Activated CD4-positive, CD25-positive, alpha-beta regulatory T cell treated with anti-CD3 and anti-CD28 coated beads, Interleukin-2, amount 50 U/mL, for 72 hours (primary cell): ENCODE measurements around the gene TAB2.
"Not testable (repeated sequence)": the region's sequence is repeated elsewhere in the genome, so short reads cannot be mapped to it uniquely, and the experiment has no call there.

Source experiments
- DNase-seq: peaks from one replicate; pipeline ENCODE4 v3.0.0; 2021

The TAB2 gene

GRCh38 chr6:149446791-149447376 lies 129.4 kb downstream of the TAB2 start:
- no peak for DNase-seq

- no peak for DNase-seq
These were observed 131.4 kb downstream of the TAB2 start for GRCh38 chr6:149448821-149449453.

GRCh38 chr6:149449831-149450678 lies 132.5 kb downstream of the TAB2 start:
- no peak for DNase-seq

GRCh38 chr6:149450679-149451375 lies 133.3 kb downstream of the TAB2 start:
- DNase-seq: no peak

- DNase-seq: no peak
These were observed 134.0 kb downstream of the TAB2 start for GRCh38 chr6:149451376-149452036.

GRCh38 chr6:149452037-149452939 lies 134.8 kb downstream of the TAB2 start:
- no peak for DNase-seq

GRCh38 chr6:149453597-149454345 lies 136.3 kb downstream of the TAB2 start:
- no peak for DNase-seq

- DNase-seq: no peak
These were observed 136.9 kb downstream of the TAB2 start for GRCh38 chr6:149454346-149454848.

GRCh38 chr6:149455031-149455732 lies 137.7 kb downstream of the TAB2 start:
- no peak for DNase-seq

GRCh38 chr6:149456311-149457021 lies 139.0 kb downstream of the TAB2 start:
- DNase-seq: no peak

GRCh38 chr6:149457316-149457884 lies 139.9 kb downstream of the TAB2 start:
- no peak for DNase-seq

- DNase-seq: no peak
These were observed 140.7 kb downstream of the TAB2 start for GRCh38 chr6:149458196-149458595.

GRCh38 chr6:149458806-149459205 lies 141.3 kb downstream of the TAB2 start:
- DNase-seq: no peak

- no peak for DNase-seq
These were observed 142.2 kb downstream of the TAB2 start for GRCh38 chr6:149459761-149460160.

- not testable (repeated sequence) for DNase-seq
These were observed 142.7 kb downstream of the TAB2 start for GRCh38 chr6:149460249-149460648.
